ENCODE measurements around the gene NAV3. TPM values are rescaled to one million over a fixed set of nuclear protein-coding genes. Genes with fewer than 3 reads are reported as not detected.

Gene NAV3
- polyA plus RNA-seq, 1 of the 3 experiments (the other 2 are of a cell fraction): 10.5 TPM

- H3K27ac ChIP-seq (ENCODE audit: low read depth in 2 of 2, low read length in 1 of 2): no peak overlapping the region
- no peaks in the 10 kb centered on the region for H3K9me2 ChIP-seq
- WGBS (ENCODE audit: low lambda C conversion rate): 64% methylated on average over 3 of the region's 3 CpGs
- CTCF ChIA-PET: no interaction called here
- H4K20me1 ChIP-seq (ENCODE audit: insufficient read depth): no peaks in the 10 kb centered on the region
- H3F3A ChIP-seq (replicated peaks; ENCODE audit: insufficient read depth): peaks cover 2% of the 10 kb centered on the region
- H3K9ac ChIP-seq: no peak overlapping the region
- no peak overlapping the region for H2AFZ ChIP-seq (ENCODE audit: low read depth)
- POLR2A ChIA-PET: no interaction called here
- H3K36me3 ChIP-seq (replicated peaks in 1 of 2; ENCODE audit: control insufficient read depth in 1 of 2, insufficient read depth in 2 of 2, low read length in 1 of 2): no peaks in the 10 kb centered on the region
- no peaks in the 10 kb centered on the region for H3K79me2 ChIP-seq (ENCODE audit: insufficient read depth)
- no peak overlapping the region for H3K4me2 ChIP-seq
- TF ChIP-seq GABPA (IDR thresholded peaks at IDR 0.05; ENCODE audit: low read depth): no peak
- TF ChIP-seq YY1 (IDR thresholded peaks at IDR 0.05; ENCODE audit: low read depth): no peak
- no peak for TF ChIP-seq POLR2AphosphoS5 (IDR thresholded peaks at IDR 0.05; ENCODE audit: low read depth, low read length)
- no peak for TF ChIP-seq SIN3A (IDR thresholded peaks at IDR 0.05; ENCODE audit: borderline replicate concordance, low read depth, low read length)
- no peak for DNase-seq
- no peaks in the 10 kb centered on the region for H3K9me3 ChIP-seq
- no peak overlapping the region for H3K4me3 ChIP-seq (ENCODE audit: low read depth in 2 of 2, low read length in 1 of 2)
- H3K4me1 ChIP-seq (ENCODE audit: control insufficient read depth in 1 of 2, insufficient read depth in 2 of 2, low read depth in 1 of 2, low read length in 1 of 2): no peaks in the 10 kb centered on the region
- H3K27me3 ChIP-seq (ENCODE audit: insufficient read depth): no peaks in the 10 kb centered on the region
These were observed 408.9 kb downstream of the NAV3 start for GRCh38 chr12:78239544-78239943.

- no peaks in the 10 kb centered on the region for H3K36me3 ChIP-seq (replicated peaks in 1 of 2; ENCODE audit: control insufficient read depth in 1 of 2, insufficient read depth in 2 of 2, low read length in 1 of 2)
- CTCF ChIA-PET: interaction anchor here (1.1 kb wide), 1 partner anchor 10 kb away, joined by 3 read pairs; no protein-coding TSS in a partner anchor
- no peak overlapping the region for H3K9ac ChIP-seq
- H3K27me3 ChIP-seq (ENCODE audit: insufficient read depth): no peaks in the 10 kb centered on the region
- H2AFZ ChIP-seq (ENCODE audit: low read depth): no peak overlapping the region
- peaks cover 2% of the 10 kb centered on the region for H3F3A ChIP-seq (replicated peaks; ENCODE audit: insufficient read depth)
- no peak overlapping the region for H3K4me2 ChIP-seq
- no peaks in the 10 kb centered on the region for H3K9me2 ChIP-seq
- H4K20me1 ChIP-seq (ENCODE audit: insufficient read depth): no peaks in the 10 kb centered on the region
- WGBS (ENCODE audit: low lambda C conversion rate): 54% methylated on average over 1 of the region's 1 CpG
- DNase-seq: no peak
- no peak overlapping the region for H3K4me3 ChIP-seq (ENCODE audit: low read depth in 2 of 2, low read length in 1 of 2)
- POLR2A ChIA-PET: no interaction called here
- H3K27ac ChIP-seq (ENCODE audit: low read depth in 2 of 2, low read length in 1 of 2): no peak overlapping the region
- TF ChIP-seq, protein P1, sequence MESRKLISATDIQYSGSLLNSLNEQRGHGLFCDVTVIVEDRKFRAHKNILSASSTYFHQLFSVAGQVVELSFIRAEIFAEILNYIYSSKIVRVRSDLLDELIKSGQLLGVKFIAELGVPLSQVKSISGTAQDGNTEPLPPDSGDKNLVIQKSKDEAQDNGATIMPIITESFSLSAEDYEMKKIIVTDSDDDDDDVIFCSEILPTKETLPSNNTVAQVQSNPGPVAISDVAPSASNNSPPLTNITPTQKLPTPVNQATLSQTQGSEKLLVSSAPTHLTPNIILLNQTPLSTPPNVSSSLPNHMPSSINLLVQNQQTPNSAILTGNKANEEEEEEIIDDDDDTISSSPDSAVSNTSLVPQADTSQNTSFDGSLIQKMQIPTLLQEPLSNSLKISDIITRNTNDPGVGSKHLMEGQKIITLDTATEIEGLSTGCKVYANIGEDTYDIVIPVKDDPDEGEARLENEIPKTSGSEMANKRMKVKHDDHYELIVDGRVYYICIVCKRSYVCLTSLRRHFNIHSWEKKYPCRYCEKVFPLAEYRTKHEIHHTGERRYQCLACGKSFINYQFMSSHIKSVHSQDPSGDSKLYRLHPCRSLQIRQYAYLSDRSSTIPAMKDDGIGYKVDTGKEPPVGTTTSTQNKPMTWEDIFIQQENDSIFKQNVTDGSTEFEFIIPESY (IDR thresholded peaks at IDR 0.05; ENCODE audit: borderline replicate concordance, low read depth): no peak
- TF ChIP-seq RXRA (IDR thresholded peaks at IDR 0.05; ENCODE audit: borderline replicate concordance, low read depth): no peak
- no peak for TF ChIP-seq IRF3 (IDR thresholded peaks at IDR 0.05; ENCODE audit: low read depth, low read length)
- H3K4me1 ChIP-seq (ENCODE audit: control insufficient read depth in 1 of 2, insufficient read depth in 2 of 2, low read depth in 1 of 2, low read length in 1 of 2): no peaks in the 10 kb centered on the region
- no peaks in the 10 kb centered on the region for H3K9me3 ChIP-seq
- H3K79me2 ChIP-seq (ENCODE audit: insufficient read depth): no peaks in the 10 kb centered on the region
These were observed 410.1 kb downstream of the NAV3 start for GRCh38 chr12:78240827-78241226.

GRCh38 chr12:78241446-78241845 lies 410.8 kb downstream of the NAV3 start:
- no peaks in the 10 kb centered on the region for H3K36me3 ChIP-seq (replicated peaks in 1 of 2; ENCODE audit: control insufficient read depth in 1 of 2, insufficient read depth in 2 of 2, low read length in 1 of 2)
- no peak overlapping the region for H3K4me2 ChIP-seq
- no peak overlapping the region for H3K27ac ChIP-seq (ENCODE audit: low read depth in 2 of 2, low read length in 1 of 2)
- peaks cover 2% of the 10 kb centered on the region for H3F3A ChIP-seq (replicated peaks; ENCODE audit: insufficient read depth)
- no peaks in the 10 kb centered on the region for H3K4me1 ChIP-seq (ENCODE audit: control insufficient read depth in 1 of 2, insufficient read depth in 2 of 2, low read depth in 1 of 2, low read length in 1 of 2)
- DNase-seq: no peak
- POLR2A ChIA-PET: no interaction called here
- H3K9me2 ChIP-seq: no peaks in the 10 kb centered on the region
- no peak for TF ChIP-seq POLR2AphosphoS5 (IDR thresholded peaks at IDR 0.05; ENCODE audit: low read depth, low read length)
- no peak for TF ChIP-seq NFIC (IDR thresholded peaks at IDR 0.05; ENCODE audit: borderline replicate concordance)
- TF ChIP-seq GATA2 (CRISPR knock-in tag; IDR thresholded peaks at IDR 0.05): no peak
- TF ChIP-seq FOXJ3 (CRISPR knock-in tag; IDR thresholded peaks at IDR 0.05): no peak
- TF ChIP-seq, protein P2, sequence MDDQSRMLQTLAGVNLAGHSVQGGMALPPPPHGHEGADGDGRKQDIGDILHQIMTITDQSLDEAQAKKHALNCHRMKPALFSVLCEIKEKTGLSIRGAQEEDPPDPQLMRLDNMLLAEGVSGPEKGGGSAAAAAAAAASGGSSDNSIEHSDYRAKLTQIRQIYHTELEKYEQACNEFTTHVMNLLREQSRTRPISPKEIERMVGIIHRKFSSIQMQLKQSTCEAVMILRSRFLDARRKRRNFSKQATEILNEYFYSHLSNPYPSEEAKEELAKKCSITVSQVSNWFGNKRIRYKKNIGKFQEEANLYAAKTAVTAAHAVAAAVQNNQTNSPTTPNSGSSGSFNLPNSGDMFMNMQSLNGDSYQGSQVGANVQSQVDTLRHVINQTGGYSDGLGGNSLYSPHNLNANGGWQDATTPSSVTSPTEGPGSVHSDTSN (IDR thresholded peaks at IDR 0.05): no peak
- TF ChIP-seq RCOR1 (IDR thresholded peaks at IDR 0.05; ENCODE audit: low read length): no peak
- no peak for TF ChIP-seq ELF1 (IDR thresholded peaks at IDR 0.05)
- no peak for TF ChIP-seq TEAD4 (IDR thresholded peaks at IDR 0.05; ENCODE audit: borderline replicate concordance, insufficient read depth)
- no peak for TF ChIP-seq YY1 (IDR thresholded peaks at IDR 0.05; ENCODE audit: low read depth)
- TF ChIP-seq CHD2 (IDR thresholded peaks at IDR 0.05; ENCODE audit: low read length, partially characterized antibody): no peak
- TF ChIP-seq IRF3 (IDR thresholded peaks at IDR 0.05; ENCODE audit: low read depth, low read length): no peak
- TF ChIP-seq EZH2phosphoT487 (IDR thresholded peaks at IDR 0.05; ENCODE audit: borderline replicate concordance, low read depth): no peak
- WGBS (ENCODE audit: low lambda C conversion rate): 48% methylated on average over 6 of the region's 6 CpGs
- H3K9me3 ChIP-seq: no peaks in the 10 kb centered on the region
- CTCF ChIA-PET: interaction anchor here (1.1 kb wide), 1 partner anchor 11 kb away, joined by 3 read pairs; no protein-coding TSS in a partner anchor
- no peaks in the 10 kb centered on the region for H3K79me2 ChIP-seq (ENCODE audit: insufficient read depth)
- H3K4me3 ChIP-seq (ENCODE audit: low read depth in 2 of 2, low read length in 1 of 2): no peak overlapping the region
- no peaks in the 10 kb centered on the region for H4K20me1 ChIP-seq (ENCODE audit: insufficient read depth)
- H2AFZ ChIP-seq (ENCODE audit: low read depth): no peak overlapping the region
- no peak overlapping the region for H3K9ac ChIP-seq
- no peaks in the 10 kb centered on the region for H3K27me3 ChIP-seq (ENCODE audit: insufficient read depth)
